Measurements from ENCODE around the gene MPRIP. TPM values are rescaled to one million over a fixed set of nuclear protein-coding genes. Genes with fewer than 3 reads are reported as not detected.

MPRIP gene
- total RNA-seq, 1 experiment from 2014 or later = 284 TPM

- Mint-ChIP-seq H3K27me3 (ENCODE audit: insufficient read depth, unreplicated experiment) (no peaks in the 10 kb centered on the region), H3K4me1 (ENCODE audit: low read depth, unreplicated experiment) (no peaks in the 10 kb centered on the region), H3K36me3 (ENCODE audit: insufficient read depth, unreplicated experiment) (peaks cover 62% of the 10 kb centered on the region), H3K9me3 (ENCODE audit: unreplicated experiment) (no peaks in the 10 kb centered on the region), H3K4me3 (ENCODE audit: unreplicated experiment) (no peak overlapping the region), H3K27ac (ENCODE audit: unreplicated experiment) (no peak overlapping the region)
- Histone ChIP-seq H3K4me1 (no peaks in the 10 kb centered on the region), H3K27me3 (replicated peaks; ENCODE audit: control insufficient read depth, insufficient read depth, low read length) (no peaks in the 10 kb centered on the region), H3K9me3 (no peaks in the 10 kb centered on the region), H3K4me3 (ENCODE audit: low read depth, low read length) (no peak overlapping the region), H3K36me3 (ENCODE audit: control insufficient read depth, insufficient read depth, low read length) (peaks cover 1% of the 10 kb centered on the region; the same call in 1 of the 2 replicates)
- ChIA-PET CTCF (interaction anchor here (1.2 kb wide), 1 partner anchor 22 kb away, joined by 3 read pairs; no protein-coding TSS in a partner anchor), POLR2A (interaction anchor here (0.6 kb wide), 1 partner anchor 23 kb away, joined by 3 read pairs; no protein-coding TSS in a partner anchor)
- intact Hi-C loops (cut with micrococcal nuclease; ENCODE audit: unreplicated experiment) = no loop called here
- no TSS peak for BruUV-seq (replicated peaks)
- DNase-seq = no peak
- no peak for TF ChIP-seq CTCF (IDR thresholded peaks at IDR 0.05; ENCODE audit: insufficient read depth in 1 of 2, low read depth in 1 of 2, low read length in 1 of 2, severe bottlenecking in 1 of 2, unreplicated experiment in 1 of 2)
Measured at GRCh38 chr17:17143501-17143900, 101.2 kb downstream of the MPRIP start.

- intact Hi-C loops (cut with micrococcal nuclease; ENCODE audit: unreplicated experiment) = no loop called here
- peaks cover 63% of the 10 kb centered on the region for H3K36me3 Mint-ChIP-seq (ENCODE audit: insufficient read depth, unreplicated experiment)
- H3K27ac Mint-ChIP-seq (ENCODE audit: unreplicated experiment) = no peak overlapping the region
- Histone ChIP-seq H3K27me3 (replicated peaks; ENCODE audit: control insufficient read depth, insufficient read depth, low read length) (no peaks in the 10 kb centered on the region), H3K9me3 (no peaks in the 10 kb centered on the region), H3K4me1 (no peaks in the 10 kb centered on the region), H3K4me3 (ENCODE audit: low read depth, low read length) (no peak overlapping the region), H3K36me3 (ENCODE audit: control insufficient read depth, insufficient read depth, low read length) (peaks cover 1% of the 10 kb centered on the region; the same call in 1 of the 2 replicates)
- no TSS peak for BruUV-seq (replicated peaks)
- POLR2A ChIA-PET = no interaction called here
- DNase-seq = no peak
- CTCF ChIA-PET = interaction anchor here (1.2 kb wide), 1 partner anchor 22 kb away, joined by 3 read pairs; no protein-coding TSS in a partner anchor
- no peaks in the 10 kb centered on the region for H3K4me1 Mint-ChIP-seq (ENCODE audit: low read depth, unreplicated experiment)
- H3K9me3 Mint-ChIP-seq (ENCODE audit: unreplicated experiment) = no peaks in the 10 kb centered on the region
- H3K27me3 Mint-ChIP-seq (ENCODE audit: insufficient read depth, unreplicated experiment) = no peaks in the 10 kb centered on the region
- TF ChIP-seq CTCF (IDR thresholded peaks at IDR 0.05; ENCODE audit: insufficient read depth in 1 of 2, low read depth in 1 of 2, low read length in 1 of 2, severe bottlenecking in 1 of 2, unreplicated experiment in 1 of 2) = no peak
- H3K4me3 Mint-ChIP-seq (ENCODE audit: unreplicated experiment) = no peak overlapping the region
Measured at GRCh38 chr17:17144061-17144460, 101.8 kb downstream of the MPRIP start.

- no TSS peak for BruUV-seq (replicated peaks)
- no peaks in the 10 kb centered on the region for H3K27me3 ChIP-seq (replicated peaks; ENCODE audit: control insufficient read depth, insufficient read depth, low read length)
- H3K36me3 ChIP-seq (ENCODE audit: control insufficient read depth, insufficient read depth, low read length) = peaks cover 1% of the 10 kb centered on the region; the same call in 1 of the 2 replicates
- TF ChIP-seq CTCF (IDR thresholded peaks at IDR 0.05; ENCODE audit: insufficient read depth in 1 of 2, low read depth in 1 of 2, low read length in 1 of 2, severe bottlenecking in 1 of 2, unreplicated experiment in 1 of 2) = no peak
- no peak for DNase-seq
- H3K36me3 Mint-ChIP-seq (ENCODE audit: insufficient read depth, unreplicated experiment) = peaks cover 74% of the 10 kb centered on the region
- no peak overlapping the region for H3K4me3 Mint-ChIP-seq (ENCODE audit: unreplicated experiment)
- H3K9me3 Mint-ChIP-seq (ENCODE audit: unreplicated experiment) = no peaks in the 10 kb centered on the region
- ChIA-PET POLR2A (no interaction called here), CTCF (interaction anchor here (0.6 kb wide), 1 partner anchor 123 kb away, joined by 3 read pairs; no protein-coding TSS in a partner anchor)
- H3K4me1 Mint-ChIP-seq (ENCODE audit: low read depth, unreplicated experiment) = no peaks in the 10 kb centered on the region
- intact Hi-C loops (cut with micrococcal nuclease; ENCODE audit: unreplicated experiment) = no loop called here
- H3K4me3 ChIP-seq (ENCODE audit: low read depth, low read length) = no peak overlapping the region
- H3K4me1 ChIP-seq = no peaks in the 10 kb centered on the region
- no peaks in the 10 kb centered on the region for H3K9me3 ChIP-seq
- no peak overlapping the region for H3K27ac Mint-ChIP-seq (ENCODE audit: unreplicated experiment)
- no peaks in the 10 kb centered on the region for H3K27me3 Mint-ChIP-seq (ENCODE audit: insufficient read depth, unreplicated experiment)
Measured at GRCh38 chr17:17144916-17145665, 102.8 kb downstream of the MPRIP start.
